GM23338 (cell line): ENCODE measurements around the gene RBP3. TPM values are rescaled to one million over a fixed set of nuclear protein-coding genes. Genes with fewer than 3 reads are reported as not detected.

Source experiments
- ATAC-seq: fragments of 200-7000 bp; cut with Tn5 transposase; 3 replicates; pipeline ENCODE4 v1.9.1; 2020
- DNase-seq: peaks from one replicate; pipeline ENCODE4 v3.0.0-alpha.2; 2015; ENCODE audit warnings: low spot score
- H2AFZ ChIP-seq: fragments of 200-600 bp; sonication (generic); 2 replicates; pipeline ENCODE4 v1.8.0; 2016; ENCODE audit warnings: antibody characterized with exemption, mild to moderate bottlenecking, moderate library complexity
- H3F3A ChIP-seq: fragments of 200-600 bp; sonication (generic); replicated peaks from 2 replicates; pipeline ENCODE4 v1.8.0; 2017; ENCODE audit warnings: antibody characterized with exemption, mixed run types, low read depth
- H3K27ac ChIP-seq: fragments of 200-600 bp; sonication (generic); 2 replicates; pipeline ENCODE4 v1.6.1; 2016; ENCODE audit warnings: low read depth
- H3K27me3 ChIP-seq: fragments of 200-600 bp; sonication (generic); 2 replicates; pipeline ENCODE4 v1.8.0; 2016; ENCODE audit warnings: mild to moderate bottlenecking, mixed run types, moderate library complexity; ENCODE audit not compliant: insufficient read depth
- H3K36me3 ChIP-seq: fragments of 200-600 bp; sonication (generic); 2 replicates; pipeline ENCODE4 v1.8.0; 2016; ENCODE audit warnings: mild to moderate bottlenecking; ENCODE audit not compliant: insufficient read depth
- H3K4me1 ChIP-seq: fragments of 200-600 bp; sonication (generic); 2 replicates; pipeline ENCODE4 v1.8.0; 2016; ENCODE audit warnings: mild to moderate bottlenecking, moderate library complexity; ENCODE audit not compliant: insufficient read depth
- H3K4me2 ChIP-seq: fragments of 200-600 bp; sonication (generic); 2 replicates; pipeline ENCODE4 v1.7.1; 2017; ENCODE audit warnings: mixed run types
- H3K4me3 ChIP-seq: fragments of 200-600 bp; sonication (generic); 2 replicates; pipeline ENCODE4 v1.6.1; 2016; ENCODE audit warnings: mixed run types
- H3K79me2 ChIP-seq: fragments of 200-600 bp; sonication (generic); replicated peaks from 2 replicates; pipeline ENCODE4 v1.8.0; 2017; ENCODE audit warnings: mild to moderate bottlenecking; ENCODE audit not compliant: insufficient read depth
- H3K9me2 ChIP-seq: fragments of 200-600 bp; sonication (generic); 2 replicates; pipeline ENCODE4 v1.8.0; 2017; ENCODE audit not compliant: insufficient read depth
- H4K20me1 ChIP-seq: fragments of 200-600 bp; sonication (generic); replicated peaks from 2 replicates; pipeline ENCODE4 v1.8.0; 2017; ENCODE audit warnings: mild to moderate bottlenecking; ENCODE audit not compliant: insufficient read depth
- H3K27ac Mint-ChIP-seq: 2 replicates; pipeline ENCODE4 v1.8.0; 2020; ENCODE audit warnings: inconsistent platforms, mild to moderate bottlenecking, moderate library complexity, mixed read lengths
- H3K27me3 Mint-ChIP-seq: 3 replicates; pipeline ENCODE4 v1.8.0; 2022; ENCODE audit warnings: low read depth, mild to moderate bottlenecking, moderate library complexity, mixed read lengths, inconsistent platforms; ENCODE audit not compliant: insufficient read depth, poor library complexity
- H3K36me3 Mint-ChIP-seq: 3 replicates; pipeline ENCODE4 v1.8.0; 2021; ENCODE audit warnings: low read depth, mild to moderate bottlenecking, inconsistent platforms, moderate library complexity, mixed read lengths
- H3K4me1 Mint-ChIP-seq: 3 replicates; pipeline ENCODE4 v1.8.0; 2020; ENCODE audit warnings: mild to moderate bottlenecking, inconsistent platforms, mixed read lengths
- H3K4me3 Mint-ChIP-seq: 3 replicates; pipeline ENCODE4 v1.8.0; 2021; ENCODE audit warnings: moderate library complexity, mild to moderate bottlenecking, inconsistent platforms, mixed read lengths
- H3K9me3 Mint-ChIP-seq: 3 replicates; pipeline ENCODE4 v1.8.0; 2020; ENCODE audit warnings: moderate library complexity, mild to moderate bottlenecking, inconsistent platforms, mixed read lengths
- CREB1 ChIP-seq: fragments of 250-450 bp; sonication (Bioruptor Pico); IDR thresholded peaks from 2 replicates; pipeline ENCODE4 v1.5.0; 2020; ENCODE audit warnings: low read depth, mild to moderate bottlenecking, moderate library complexity
- CTCF ChIP-seq, 2 experiments: fragments of 200-600 bp in 1 of 2; sonication (generic) in 1 of 2; conservative IDR thresholded peaks; 2 replicates each; pipeline versions ENCODE4 v1.5.1 to v1.6.1; 2016 to 2017; ENCODE audit warnings: antibody characterized with exemption in 2 of 2, low read depth in 2 of 2, mild to moderate bottlenecking in 2 of 2, moderate library complexity in 1 of 2
- ETS1 ChIP-seq: IDR thresholded peaks from 2 replicates; pipeline ENCODE4 v1.6.1; 2016; ENCODE audit warnings: antibody characterized with exemption
- EZH2 ChIP-seq: fragments of 200-600 bp; sonication (generic); IDR thresholded peaks from one replicate; pipeline ENCODE4 v1.8.0; 2017; ENCODE audit warnings: antibody characterized with exemption, mild to moderate bottlenecking, low read depth; ENCODE audit not compliant: unreplicated experiment
- REST ChIP-seq: IDR thresholded peaks from one replicate; pipeline ENCODE4 v1.6.1; 2018; ENCODE audit warnings: antibody characterized with exemption; ENCODE audit not compliant: unreplicated experiment
- STAT1 ChIP-seq: IDR thresholded peaks from one replicate; pipeline ENCODE4 v1.6.1; 2016; ENCODE audit warnings: antibody characterized with exemption; ENCODE audit not compliant: unreplicated experiment
- ZNF114 ChIP-seq: fragments of 250-450 bp; sonication (Bioruptor Pico); IDR thresholded peaks from 2 replicates; pipeline ENCODE4 v1.5.0; 2020; ENCODE audit warnings: mild to moderate bottlenecking, moderate library complexity
- ZNF462 ChIP-seq: fragments of 250-450 bp; sonication (Bioruptor Pico); IDR thresholded peaks from 2 replicates; pipeline ENCODE4 v1.5.0; 2020; ENCODE audit warnings: mild to moderate bottlenecking, moderate library complexity
- polyA plus RNA-seq: library from polyadenylated mRNA; unstranded; fragments of >200 nt; fragmentation: Nextera tagmentation; extraction: Ambion mirVana; gene quantifications from 2 replicates; pipeline ENCODE4 v1.2.1, GENCODE V29; 2016
- total RNA-seq: library from RNA; depleted of rRNA; stranded (reverse); fragments of >200 nt; shearing (Covaris generic); gene quantifications from 2 replicates; pipeline ENCODE4 v1.2.3, GENCODE V29; 2014

Gene RBP3
- total and polyA plus RNA-seq, 2 experiments from 2014 or later = not detected

DNA sequence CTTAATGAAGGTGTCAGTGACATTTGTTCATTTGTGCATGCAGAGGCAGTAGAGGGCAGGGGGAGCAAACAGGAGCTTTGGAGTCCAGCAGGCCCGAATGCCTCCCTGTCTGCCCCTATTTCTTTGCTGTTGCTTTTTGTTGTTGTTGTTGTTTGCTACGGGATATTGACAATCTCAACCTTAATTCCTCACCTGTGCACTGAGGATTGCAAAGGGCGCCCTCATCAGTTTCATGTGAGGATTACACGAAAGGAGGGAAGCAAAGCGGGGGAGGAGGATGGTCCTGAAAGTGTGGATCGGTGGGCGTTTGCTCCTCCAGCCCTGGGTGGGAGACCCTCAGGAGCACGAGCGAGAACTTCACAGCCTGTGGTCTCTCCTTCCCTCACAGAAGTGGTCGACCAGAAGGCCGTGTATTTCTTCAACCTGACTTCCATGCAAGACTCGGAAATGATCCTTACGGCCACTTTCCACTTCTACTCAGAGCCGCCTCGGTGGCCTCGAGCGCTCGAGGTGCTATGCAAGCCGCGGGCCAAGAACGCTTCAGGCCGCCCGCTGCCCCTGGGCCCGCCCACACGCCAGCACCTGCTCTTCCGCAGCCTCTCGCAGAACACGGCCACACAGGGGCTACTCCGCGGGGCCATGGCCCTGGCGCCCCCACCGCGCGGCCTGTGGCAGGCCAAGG is 38.6 kb upstream of the RBP3 start:
- peak; percentile 48 for ATAC-seq
- H3K4me2 ChIP-seq = no peak overlapping the region
- H4K20me1 ChIP-seq = no peaks in the 10 kb centered on the region
- no peaks in the 10 kb centered on the region for H3K4me1 ChIP-seq
- Mint-ChIP-seq H3K4me3 (no peak overlapping the region), H3K36me3 (no peaks in the 10 kb centered on the region), H3K27me3 (peaks cover 8% of the 10 kb centered on the region), H3K9me3 (no peaks in the 10 kb centered on the region), H3K27ac (no peak overlapping the region), H3K4me1 (peaks cover 18% of the 10 kb centered on the region)
- peak; percentile 74 for DNase-seq
- H3K36me3 ChIP-seq = no peaks in the 10 kb centered on the region
- H3K27me3 ChIP-seq = no peaks in the 10 kb centered on the region
- no peaks in the 10 kb centered on the region for H3K9me2 ChIP-seq
- no peaks in the 10 kb centered on the region for H3K79me2 ChIP-seq
- TF ChIP-seq ZNF114 = no peak
- no peak for TF ChIP-seq ZNF462
- no peak for TF ChIP-seq ETS1
- peak; percentile 76 for TF ChIP-seq CTCF (conservative IDR thresholded peaks at IDR 0.05; ENCODE audit: low read depth in 2 of 2)
- TF ChIP-seq CREB1 = no peak
- TF ChIP-seq EZH2 = no peak
- TF ChIP-seq STAT1 = no peak
- no peak for TF ChIP-seq REST
- no peaks in the 10 kb centered on the region for H3F3A ChIP-seq
- no peak overlapping the region for H3K27ac ChIP-seq
- no peak overlapping the region for H3K4me3 ChIP-seq
- no peak overlapping the region for H2AFZ ChIP-seq
